Measurements from ENCODE around the gene SDCBP2.

SDCBP2 gene

GRCh38 chr20:1369970-1370369 is 41.0 kb upstream of the SDCBP2 start:
- no peak for DNase-seq (ENCODE audit: low spot score)
- no peak overlapping the region for H3K4me3 ChIP-seq
- TF ChIP-seq, protein P1, sequence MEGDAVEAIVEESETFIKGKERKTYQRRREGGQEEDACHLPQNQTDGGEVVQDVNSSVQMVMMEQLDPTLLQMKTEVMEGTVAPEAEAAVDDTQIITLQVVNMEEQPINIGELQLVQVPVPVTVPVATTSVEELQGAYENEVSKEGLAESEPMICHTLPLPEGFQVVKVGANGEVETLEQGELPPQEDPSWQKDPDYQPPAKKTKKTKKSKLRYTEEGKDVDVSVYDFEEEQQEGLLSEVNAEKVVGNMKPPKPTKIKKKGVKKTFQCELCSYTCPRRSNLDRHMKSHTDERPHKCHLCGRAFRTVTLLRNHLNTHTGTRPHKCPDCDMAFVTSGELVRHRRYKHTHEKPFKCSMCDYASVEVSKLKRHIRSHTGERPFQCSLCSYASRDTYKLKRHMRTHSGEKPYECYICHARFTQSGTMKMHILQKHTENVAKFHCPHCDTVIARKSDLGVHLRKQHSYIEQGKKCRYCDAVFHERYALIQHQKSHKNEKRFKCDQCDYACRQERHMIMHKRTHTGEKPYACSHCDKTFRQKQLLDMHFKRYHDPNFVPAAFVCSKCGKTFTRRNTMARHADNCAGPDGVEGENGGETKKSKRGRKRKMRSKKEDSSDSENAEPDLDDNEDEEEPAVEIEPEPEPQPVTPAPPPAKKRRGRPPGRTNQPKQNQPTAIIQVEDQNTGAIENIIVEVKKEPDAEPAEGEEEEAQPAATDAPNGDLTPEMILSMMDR (IDR thresholded peaks at IDR 0.05), result no peak
- H3K27ac ChIP-seq, result no peak overlapping the region

DNA sequence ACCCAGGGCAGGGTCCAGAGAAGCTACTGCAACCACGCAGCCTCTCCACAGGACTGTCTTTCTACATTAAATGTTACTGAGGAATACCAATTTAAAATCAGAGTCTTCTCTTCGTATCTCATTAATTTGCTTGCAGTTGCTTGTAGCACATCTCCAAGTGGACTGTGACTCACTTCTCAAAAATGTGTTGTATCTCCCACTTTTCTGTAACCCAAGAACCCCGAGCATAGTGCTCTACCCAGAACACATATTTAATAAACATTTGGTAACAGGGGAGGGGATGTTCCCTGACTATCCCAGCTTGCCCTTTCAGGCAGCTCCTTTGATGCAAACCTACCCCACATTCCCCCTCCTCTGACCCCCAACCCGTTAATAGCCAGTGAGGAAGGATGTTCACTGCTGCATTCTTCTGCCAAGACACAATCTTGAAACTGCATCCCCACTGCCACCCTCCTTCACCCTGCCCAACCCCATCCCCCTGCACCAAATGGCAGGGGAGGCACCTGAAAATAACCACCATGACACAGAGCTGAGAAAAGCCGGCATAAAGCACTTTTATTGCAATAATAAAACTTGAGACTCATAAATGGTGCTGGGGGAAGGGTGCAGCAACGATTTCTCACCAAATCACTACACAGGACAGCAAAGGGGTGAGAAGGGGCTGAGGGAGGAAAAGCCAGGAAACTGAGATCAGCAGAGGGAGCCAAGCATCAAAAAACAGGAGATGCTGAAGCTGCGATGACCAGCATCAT is 39.7 kb upstream of the SDCBP2 start:
- TF ChIP-seq, protein P1 (IDR thresholded peaks at IDR 0.05), result no peak
- DNase-seq (ENCODE audit: low spot score), result no peak
- Histone ChIP-seq H3K4me3 (no peak overlapping the region), H3K27ac (no peak overlapping the region)

GRCh38 chr20:1367479-1367878 is 38.5 kb upstream of the SDCBP2 start:
- no peak for DNase-seq (ENCODE audit: low spot score)
- H3K27ac ChIP-seq, result no peak overlapping the region
- TF ChIP-seq, protein P1 (IDR thresholded peaks at IDR 0.05), result no peak
- no peak overlapping the region for H3K4me3 ChIP-seq

DNA sequence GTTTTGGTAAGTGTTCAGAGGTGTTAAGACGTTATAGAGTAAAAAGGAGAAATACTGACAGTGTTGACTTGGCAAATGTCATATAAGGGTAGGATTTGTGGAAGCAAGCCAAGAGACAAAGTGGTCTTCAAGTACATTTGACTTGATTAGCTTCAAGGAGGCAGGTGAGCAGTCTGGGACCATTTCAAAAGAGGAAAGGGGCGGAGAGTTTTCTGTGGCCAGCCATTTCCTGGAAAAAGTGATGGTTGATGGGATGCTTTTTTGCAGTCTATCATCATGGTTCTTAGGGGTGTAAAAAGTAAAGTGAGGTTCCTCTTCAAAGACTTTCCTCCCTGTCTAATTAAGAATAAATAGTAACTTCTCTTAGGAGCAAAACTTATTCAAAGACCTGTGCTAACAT is 35.2 kb upstream of the SDCBP2 start:
- TF ChIP-seq, protein P1 (IDR thresholded peaks at IDR 0.05), result no peak
- Histone ChIP-seq H3K27ac (no peak overlapping the region), H3K4me3 (no peak overlapping the region)
- no peak for DNase-seq (ENCODE audit: low spot score)

GRCh38 chr20:1363522-1363921 is 34.6 kb upstream of the SDCBP2 start:
- H3K4me3 ChIP-seq, result no peak overlapping the region
- TF ChIP-seq, protein P1 (IDR thresholded peaks at IDR 0.05), result no peak
- no peak overlapping the region for H3K27ac ChIP-seq
- no peak for DNase-seq (ENCODE audit: low spot score)

DNA sequence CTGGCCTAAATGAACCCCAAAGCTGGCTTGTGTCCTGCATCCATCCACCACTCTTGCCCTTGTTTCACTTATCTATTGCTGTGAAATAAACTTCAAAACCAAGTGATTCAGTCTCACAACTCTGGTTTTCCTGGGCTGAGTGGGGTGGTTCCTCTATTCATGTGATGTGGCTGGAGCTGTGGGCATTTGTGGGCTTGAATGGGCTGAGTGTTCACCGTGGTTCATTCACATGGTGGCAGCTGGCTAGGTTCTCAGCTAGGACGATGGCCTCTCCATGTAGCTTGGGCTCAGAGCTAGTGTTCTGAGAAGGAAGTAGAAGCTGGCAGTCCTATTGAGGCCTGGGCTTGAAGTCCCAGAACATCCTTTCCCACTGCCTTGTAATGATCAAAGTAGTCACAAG is 33.5 kb upstream of the SDCBP2 start:
- Histone ChIP-seq H3K27ac (no peak overlapping the region), H3K4me3 (no peak overlapping the region)
- no peak for DNase-seq (ENCODE audit: low spot score)
- TF ChIP-seq, protein P1 (IDR thresholded peaks at IDR 0.05), result no peak

DNA sequence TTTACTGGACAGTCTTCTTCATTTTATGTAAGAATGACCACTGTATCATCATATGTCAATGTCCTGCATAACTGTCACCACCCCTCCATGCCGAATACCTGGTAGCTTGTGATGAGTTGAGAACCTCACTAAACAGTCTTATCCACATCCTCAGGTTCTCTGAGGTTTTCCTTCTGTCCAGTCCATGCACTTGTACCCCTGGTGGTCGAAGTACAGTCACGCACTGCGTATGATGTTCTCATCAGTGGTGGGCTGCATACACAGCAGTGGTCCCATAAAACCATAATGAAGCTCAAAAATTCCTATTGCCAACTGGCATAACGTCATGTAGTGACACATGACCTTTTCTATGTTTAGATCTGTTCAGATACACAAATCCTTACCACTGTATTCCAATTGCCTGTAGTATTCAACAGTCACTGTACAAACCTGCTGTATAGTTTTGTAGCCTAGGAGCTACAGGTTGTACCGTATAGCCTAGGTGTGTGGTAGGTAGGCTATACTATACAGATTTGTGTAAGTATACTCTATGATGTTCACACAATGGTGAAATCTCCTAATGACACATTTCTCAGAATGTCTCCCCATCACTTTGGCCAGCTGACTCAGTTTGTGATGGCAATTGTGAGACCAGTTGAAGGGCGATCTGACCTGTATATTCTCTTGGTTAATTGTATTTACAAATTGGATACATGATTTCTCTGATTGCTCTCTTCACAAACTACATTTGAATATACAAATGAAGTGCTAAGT is 31.3 kb upstream of the SDCBP2 start:
- Histone ChIP-seq H3K27ac (no peak overlapping the region), H3K4me3 (no peak overlapping the region)
- no peak for DNase-seq (ENCODE audit: low spot score)
- TF ChIP-seq, protein P1 (IDR thresholded peaks at IDR 0.05), result no peak
